Activated B cell treated with CpG ODN at 0.5 μM for 24 hours (primary cell): ENCODE data around the gene AFG3L2. TPM values are rescaled to one million over a fixed set of nuclear protein-coding genes. Genes with fewer than 3 reads are reported as not detected.
A peak's percentile ranks its signal among the peaks of the same experiment; 100 is the strongest.

Experiments used
- ATAC-seq: fragments of 200-7000 bp; cut with Tn5 transposase; one replicate; pipeline ENCODE4 v1.10.0; 2021; ENCODE audit warnings: low read depth, mild to moderate bottlenecking, moderate library complexity
- CTCF ChIA-PET: fragments of 350-600 bp; sonication (Branson Sonifier 250); formaldehyde crosslinking; loops from one replicate; lab custom pipeline; 2021; ENCODE audit warnings: antibody characterized with exemption; lab: Charles Lee
- POLR2A ChIA-PET: fragments of 350-600 bp; sonication (Branson Sonifier 250); formaldehyde crosslinking; loops from one replicate; lab custom pipeline; 2021; ENCODE audit warnings: antibody characterized with exemption; lab: Charles Lee
- DNase-seq: peaks from one replicate; pipeline ENCODE4 v3.0.0; 2022
- H3K27ac Mint-ChIP-seq: one replicate; pipeline ENCODE4 v1.8.0; 2020; ENCODE audit warnings: mixed read lengths
- H3K27me3 Mint-ChIP-seq: one replicate; pipeline ENCODE4 v1.8.0; 2021; ENCODE audit warnings: mixed read lengths
- H3K36me3 Mint-ChIP-seq: one replicate; pipeline ENCODE4 v1.8.0; 2021; ENCODE audit warnings: low read depth, mixed read lengths
- H3K4me1 Mint-ChIP-seq: one replicate; pipeline ENCODE4 v1.8.0; 2021; ENCODE audit warnings: mixed read lengths
- H3K4me3 Mint-ChIP-seq: one replicate; pipeline ENCODE4 v1.8.0; 2020; ENCODE audit warnings: mild to moderate bottlenecking, mixed read lengths
- H3K9me3 Mint-ChIP-seq: one replicate; pipeline ENCODE4 v1.8.0; 2020; ENCODE audit warnings: mixed read lengths
- intact Hi-C: fragments of 100-400 bp; cut with micrococcal nuclease; formaldehyde crosslinking; loops from one replicate; pipeline ENCODE4 v1.15.1; 2024
- total RNA-seq: library from RNA; stranded (reverse); gene quantifications from 2 replicates; pipeline ENCODE4 v1.2.3, GENCODE V29; 2022
- TF ChIP-seq, protein P1 (sequence below): fragments of 200-600 bp; IDR thresholded peaks from one replicate; pipeline ENCODE4 v1.8.0; 2022; ENCODE audit warnings: antibody characterized with exemption, mild to moderate bottlenecking

Gene AFG3L2
- total RNA-seq, 1 donor from 2014 or later: 49.9 TPM

DNA sequence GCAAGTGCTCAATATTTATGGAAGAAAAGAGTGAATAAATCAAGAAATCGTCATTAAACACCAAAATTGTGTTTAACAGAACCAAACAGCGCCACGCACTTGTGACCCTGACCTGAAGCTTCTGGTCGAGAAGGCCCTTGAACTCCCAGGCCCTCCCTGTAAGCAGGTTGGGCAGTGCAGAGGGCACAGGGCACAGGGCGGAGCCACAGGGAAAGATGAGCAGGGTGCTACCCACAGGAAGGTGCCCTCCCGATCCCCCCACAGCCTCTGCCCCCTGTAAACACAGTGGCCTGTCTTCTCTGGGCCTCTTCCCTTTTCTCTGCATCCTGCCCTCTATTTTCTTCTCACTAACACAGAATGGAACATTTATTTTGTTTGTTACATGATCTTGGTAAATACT, 85.9 kb downstream of the AFG3L2 start:
- H3K36me3 Mint-ChIP-seq: no peaks in the 10 kb centered on the region
- intact Hi-C loops: no loop called here
- ATAC-seq: no peak
- POLR2A ChIA-PET: no interaction called here
- DNase-seq: no peak
- TF ChIP-seq, protein P1, sequence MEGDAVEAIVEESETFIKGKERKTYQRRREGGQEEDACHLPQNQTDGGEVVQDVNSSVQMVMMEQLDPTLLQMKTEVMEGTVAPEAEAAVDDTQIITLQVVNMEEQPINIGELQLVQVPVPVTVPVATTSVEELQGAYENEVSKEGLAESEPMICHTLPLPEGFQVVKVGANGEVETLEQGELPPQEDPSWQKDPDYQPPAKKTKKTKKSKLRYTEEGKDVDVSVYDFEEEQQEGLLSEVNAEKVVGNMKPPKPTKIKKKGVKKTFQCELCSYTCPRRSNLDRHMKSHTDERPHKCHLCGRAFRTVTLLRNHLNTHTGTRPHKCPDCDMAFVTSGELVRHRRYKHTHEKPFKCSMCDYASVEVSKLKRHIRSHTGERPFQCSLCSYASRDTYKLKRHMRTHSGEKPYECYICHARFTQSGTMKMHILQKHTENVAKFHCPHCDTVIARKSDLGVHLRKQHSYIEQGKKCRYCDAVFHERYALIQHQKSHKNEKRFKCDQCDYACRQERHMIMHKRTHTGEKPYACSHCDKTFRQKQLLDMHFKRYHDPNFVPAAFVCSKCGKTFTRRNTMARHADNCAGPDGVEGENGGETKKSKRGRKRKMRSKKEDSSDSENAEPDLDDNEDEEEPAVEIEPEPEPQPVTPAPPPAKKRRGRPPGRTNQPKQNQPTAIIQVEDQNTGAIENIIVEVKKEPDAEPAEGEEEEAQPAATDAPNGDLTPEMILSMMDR: no peak
- CTCF ChIA-PET: no interaction called here
- peaks cover 27% of the 10 kb centered on the region for H3K27me3 Mint-ChIP-seq
- no peak overlapping the region for H3K4me3 Mint-ChIP-seq
- no peak overlapping the region for H3K27ac Mint-ChIP-seq
- peaks cover 6% of the 10 kb centered on the region for H3K4me1 Mint-ChIP-seq
- H3K9me3 Mint-ChIP-seq: no peaks in the 10 kb centered on the region

DNA sequence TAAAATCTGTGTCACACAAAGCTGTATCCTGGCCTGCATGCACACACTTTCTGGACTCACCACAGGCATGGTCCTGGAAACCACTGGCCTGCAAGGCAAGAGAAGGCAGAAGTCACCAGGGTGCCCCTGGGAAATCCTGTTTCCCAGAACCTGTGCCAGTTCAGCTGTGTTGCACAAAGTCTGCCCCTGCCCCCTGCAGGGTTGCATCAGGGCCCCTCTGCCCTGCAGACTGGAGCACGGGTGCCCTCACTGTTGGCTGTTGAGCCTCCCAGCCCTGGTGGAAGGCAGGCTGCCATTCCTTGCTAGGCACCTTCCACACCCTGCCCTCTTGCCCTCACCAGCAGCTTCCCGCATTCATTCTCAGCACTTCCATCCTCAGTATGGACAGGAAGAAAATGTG, 86.9 kb downstream of the AFG3L2 start:
- peaks cover 6% of the 10 kb centered on the region for H3K4me1 Mint-ChIP-seq
- H3K4me3 Mint-ChIP-seq: no peak overlapping the region
- DNase-seq (no peak), ATAC-seq (no peak)
- ChIA-PET CTCF (no interaction called here), POLR2A (no interaction called here)
- TF ChIP-seq, protein P1: no peak
- intact Hi-C loops: no loop called here
- peaks cover 27% of the 10 kb centered on the region for H3K27me3 Mint-ChIP-seq
- no peaks in the 10 kb centered on the region for H3K9me3 Mint-ChIP-seq
- H3K36me3 Mint-ChIP-seq: no peaks in the 10 kb centered on the region
- H3K27ac Mint-ChIP-seq: no peak overlapping the region

DNA sequence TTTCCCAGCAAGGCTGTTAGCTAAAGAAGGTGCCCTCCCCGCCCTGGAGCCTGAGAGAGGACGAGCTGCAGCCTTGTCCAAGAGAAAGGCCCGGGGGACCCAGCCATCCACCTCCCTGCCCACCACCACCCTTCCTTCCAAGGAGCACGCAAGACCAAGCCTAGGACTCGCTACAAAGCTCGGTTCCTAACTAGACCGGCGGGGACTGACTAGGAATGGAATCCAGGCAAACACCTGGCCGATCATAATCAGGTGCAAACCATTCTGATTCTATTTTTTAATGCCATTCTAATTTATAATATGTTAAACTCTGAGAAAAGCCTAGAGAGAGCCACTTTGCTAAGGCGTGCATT, 88.6 kb downstream of the AFG3L2 start:
- Mint-ChIP-seq H3K4me1 (peaks cover 6% of the 10 kb centered on the region), H3K27me3 (peaks cover 30% of the 10 kb centered on the region), H3K36me3 (no peaks in the 10 kb centered on the region), H3K4me3 (no peak overlapping the region), H3K27ac (no peak overlapping the region), H3K9me3 (no peaks in the 10 kb centered on the region)
- TF ChIP-seq, protein P1: no peak
- ChIA-PET CTCF (interaction anchor here (1.1 kb wide), 1 partner anchor 16 kb away, joined by 3 read pairs; no protein-coding TSS in a partner anchor), POLR2A (no interaction called here)
- intact Hi-C loops: no loop called here
- ATAC-seq: no peak
- DNase-seq: no peak

DNA sequence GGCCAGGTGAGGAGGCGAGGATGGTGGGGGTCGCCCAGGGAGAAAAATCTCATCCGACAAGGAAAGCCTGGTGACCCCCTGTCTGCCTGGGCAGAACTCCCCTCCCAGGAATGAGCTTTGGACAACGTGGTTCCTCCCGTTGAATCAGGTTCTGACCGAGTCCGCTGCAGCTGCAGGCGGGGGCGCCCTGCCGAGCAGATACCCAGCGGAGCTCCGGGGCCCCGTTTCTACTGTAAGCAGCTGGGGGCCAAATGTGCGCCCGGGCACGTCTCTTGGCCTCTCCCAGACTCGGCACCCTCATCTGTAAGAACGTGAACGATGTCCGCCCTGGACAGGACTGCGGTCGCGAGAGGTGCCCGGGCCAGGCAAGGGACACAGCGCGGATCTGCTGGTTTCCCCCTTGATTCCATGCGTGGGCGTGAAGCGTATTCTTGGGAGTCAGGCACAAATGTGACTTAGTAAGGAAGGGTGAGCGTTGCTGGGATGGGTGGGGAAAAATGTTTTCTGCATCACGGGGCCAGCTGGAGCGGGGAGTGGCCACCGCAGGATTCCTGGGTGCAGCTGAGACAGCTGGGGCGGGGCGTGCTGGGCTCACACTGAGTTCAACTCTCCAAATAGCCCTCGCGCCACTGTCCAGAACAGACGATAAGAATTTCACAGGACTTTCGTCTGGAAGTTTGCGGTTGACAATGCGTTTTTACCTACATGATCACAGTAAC, 89.2 kb downstream of the AFG3L2 start:
- Mint-ChIP-seq H3K27me3 (peaks cover 29% of the 10 kb centered on the region), H3K36me3 (no peaks in the 10 kb centered on the region), H3K4me1 (peaks cover 6% of the 10 kb centered on the region), H3K4me3 (peak overlapping the region; percentile 57), H3K27ac (no peak overlapping the region), H3K9me3 (no peaks in the 10 kb centered on the region)
- TF ChIP-seq, protein P1: no peak
- POLR2A ChIA-PET: no interaction called here
- CTCF ChIA-PET: interaction anchor here (1.1 kb wide), 1 partner anchor 16 kb away, joined by 3 read pairs; no protein-coding TSS in a partner anchor
- DNase-seq (no peak), ATAC-seq (no peak)
- intact Hi-C loops: no loop called here

DNA sequence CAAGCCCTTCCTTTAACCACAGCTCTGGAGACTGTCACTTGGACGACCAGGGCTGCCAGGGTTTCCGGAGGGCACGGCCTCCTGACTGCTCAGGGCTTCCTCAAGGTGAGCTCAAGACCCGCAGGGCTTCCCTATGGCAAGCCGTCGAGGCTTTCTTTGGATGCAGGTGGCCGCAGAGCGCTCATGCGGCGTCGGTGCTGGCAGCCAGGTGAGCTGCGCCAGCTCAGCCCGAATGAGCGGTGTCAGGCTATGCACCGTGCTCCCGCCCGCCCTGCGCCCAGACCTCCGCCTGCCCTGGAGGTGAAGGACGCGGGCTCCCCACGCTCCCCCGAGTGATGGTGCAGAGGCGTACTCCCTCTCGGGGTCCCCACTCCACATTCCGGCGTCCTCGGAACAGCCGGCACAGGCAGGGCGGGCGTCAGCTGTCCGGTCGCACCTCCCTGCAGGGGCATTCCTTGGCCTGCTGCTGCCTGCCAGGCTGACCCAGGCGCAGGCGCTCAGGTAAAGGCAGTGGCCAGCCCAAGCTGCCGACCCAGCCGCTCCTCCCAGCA, 89.8 kb downstream of the AFG3L2 start:
- intact Hi-C loops: no loop called here
- Mint-ChIP-seq H3K27me3 (peaks cover 29% of the 10 kb centered on the region), H3K27ac (no peak overlapping the region), H3K4me1 (peaks cover 6% of the 10 kb centered on the region), H3K36me3 (no peaks in the 10 kb centered on the region), H3K4me3 (no peak overlapping the region), H3K9me3 (no peaks in the 10 kb centered on the region)
- ChIA-PET POLR2A (no interaction called here), CTCF (interaction anchor here (1.1 kb wide), 1 partner anchor 15 kb away, joined by 3 read pairs; no protein-coding TSS in a partner anchor)
- TF ChIP-seq, protein P1: no peak
- no peak for ATAC-seq
- no peak for DNase-seq
